D721Med (cell line): ENCODE results near the gene MAGOH.

Experiments
- DNase-seq: peaks from one replicate; pipeline ENCODE4 v3.0.0; 2011; ENCODE audit warnings: low spot score; ENCODE audit not compliant: insufficient read length
- FAIRE-seq: peaks from 2 replicates; lab custom pipeline; 2011; peaks lifted over from hg19 to GRCh38; lab: Jason Lieb, UNC
- CTCF ChIP-seq: IDR thresholded peaks from 2 replicates; pipeline ENCODE4 v1.5.1; 2012; ENCODE audit warnings: mild to moderate bottlenecking, control low read depth; ENCODE audit not compliant: insufficient read depth; ENCODE audit errors: missing control alignments

Gene MAGOH

DNA sequence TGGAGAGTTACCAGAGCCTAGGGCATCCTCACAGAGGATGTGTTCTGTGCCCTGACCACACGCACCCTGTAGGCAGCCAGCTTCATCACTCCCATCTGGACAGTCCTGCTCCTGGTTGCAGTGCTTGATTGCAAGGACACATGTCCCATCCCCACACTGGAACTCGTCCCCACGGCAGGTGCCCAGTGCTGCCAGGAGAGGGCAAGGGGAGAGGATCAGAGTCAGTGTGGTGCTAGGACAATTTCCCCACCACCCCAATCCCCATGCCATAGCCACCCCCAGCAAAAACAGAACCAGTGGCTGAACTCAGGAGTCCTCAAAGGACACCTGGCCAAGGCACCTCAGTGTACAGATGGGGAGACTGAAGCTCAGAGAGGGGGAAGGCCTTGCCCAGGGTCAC lies 37.2 kb upstream of the MAGOH start:
- TF ChIP-seq CTCF = no peak
- no peak for FAIRE-seq

GRCh38 chr1:53274541-53275185 lies 36.3 kb upstream of the MAGOH start:
- DNase-seq (no peak), FAIRE-seq (no peak)
- TF ChIP-seq CTCF = no peak

More for the DNA sequence above, 37.2 kb upstream of the MAGOH start:
- DNase-seq = no peak

GRCh38 chr1:53274026-53274425 lies 35.7 kb upstream of the MAGOH start:
- no peak for TF ChIP-seq CTCF
- FAIRE-seq (no peak), DNase-seq (no peak)

DNA sequence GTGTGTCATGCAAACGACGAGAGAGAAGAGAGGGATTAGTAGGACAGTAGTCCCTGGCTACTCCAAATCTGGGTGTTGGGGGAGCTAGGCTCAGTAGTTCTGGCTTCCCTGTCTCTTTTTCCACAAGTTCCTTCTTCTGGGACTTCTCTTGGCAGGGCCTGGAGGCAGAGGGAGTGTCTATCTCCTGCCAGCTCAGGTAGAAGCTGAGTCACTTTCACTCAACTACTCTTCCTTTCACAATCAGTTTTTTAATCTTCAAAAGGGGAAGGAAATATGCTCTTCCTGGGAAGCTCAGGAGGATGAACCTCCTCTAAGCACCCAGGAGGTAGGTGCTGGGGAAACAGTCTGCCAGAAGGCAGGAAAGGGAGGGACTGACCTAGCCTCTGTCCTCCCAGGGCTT lies 35.2 kb upstream of the MAGOH start:
- no peak for DNase-seq
- FAIRE-seq = no peak
- TF ChIP-seq CTCF = no peak

DNA sequence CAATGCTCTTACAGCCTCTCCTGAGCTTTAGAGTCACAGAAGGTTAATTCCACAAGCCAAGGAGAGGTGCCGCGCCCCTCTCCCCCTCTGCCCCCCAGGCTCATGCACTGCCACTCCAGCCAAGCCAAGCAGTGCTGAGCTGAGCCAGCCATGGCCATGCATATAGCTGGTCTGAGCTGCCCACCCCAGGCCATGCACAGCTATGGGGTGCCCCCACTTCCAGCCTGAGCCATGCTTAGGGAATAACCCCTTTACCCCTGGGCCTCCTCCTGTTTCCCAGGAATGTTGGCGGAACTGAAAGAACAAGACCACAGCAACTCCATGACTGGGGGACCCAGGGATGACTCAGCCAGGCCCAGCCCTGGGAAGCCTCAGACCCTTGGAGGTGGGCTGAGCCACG lies 34.0 kb upstream of the MAGOH start:
- TF ChIP-seq CTCF = no peak
- DNase-seq = no peak
- FAIRE-seq = no peak

GRCh38 chr1:53271446-53272090 lies 33.2 kb upstream of the MAGOH start:
- no peak for TF ChIP-seq CTCF
- DNase-seq (no peak), FAIRE-seq (no peak)

DNA sequence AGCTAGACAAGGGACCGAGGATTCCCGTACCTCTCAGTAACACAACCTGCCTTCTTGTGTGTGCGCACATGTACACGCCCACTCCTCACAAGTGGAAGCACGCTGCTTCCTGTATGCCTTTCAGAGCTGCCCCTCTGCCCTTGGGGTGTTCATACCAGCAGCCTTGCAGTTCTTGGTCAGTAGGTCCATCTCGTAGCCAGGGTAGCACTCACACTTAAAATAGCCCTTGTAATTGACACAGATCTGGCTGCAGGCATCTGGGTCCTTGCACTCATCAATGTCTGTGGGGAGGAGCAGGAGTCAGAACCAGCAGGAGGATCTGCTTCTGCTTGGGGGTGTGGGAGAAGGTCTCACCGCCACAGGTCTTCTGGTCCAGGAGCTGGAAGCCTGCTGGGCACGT lies 32.6 kb upstream of the MAGOH start:
- no peak for DNase-seq
- no peak for TF ChIP-seq CTCF

More for the DNA sequence above, 32.6 kb upstream of the MAGOH start:
- no peak for FAIRE-seq
